HG03571 (cell line): Measurements from ENCODE around the gene EDAR.

ENCODE experiments used
- ATAC-seq: cut with Tn5 transposase; IDR thresholded peaks from one replicate; pipeline ENCODE4 v1.9.1; 2021; ENCODE audit not compliant: unreplicated experiment

The EDAR gene

DNA sequence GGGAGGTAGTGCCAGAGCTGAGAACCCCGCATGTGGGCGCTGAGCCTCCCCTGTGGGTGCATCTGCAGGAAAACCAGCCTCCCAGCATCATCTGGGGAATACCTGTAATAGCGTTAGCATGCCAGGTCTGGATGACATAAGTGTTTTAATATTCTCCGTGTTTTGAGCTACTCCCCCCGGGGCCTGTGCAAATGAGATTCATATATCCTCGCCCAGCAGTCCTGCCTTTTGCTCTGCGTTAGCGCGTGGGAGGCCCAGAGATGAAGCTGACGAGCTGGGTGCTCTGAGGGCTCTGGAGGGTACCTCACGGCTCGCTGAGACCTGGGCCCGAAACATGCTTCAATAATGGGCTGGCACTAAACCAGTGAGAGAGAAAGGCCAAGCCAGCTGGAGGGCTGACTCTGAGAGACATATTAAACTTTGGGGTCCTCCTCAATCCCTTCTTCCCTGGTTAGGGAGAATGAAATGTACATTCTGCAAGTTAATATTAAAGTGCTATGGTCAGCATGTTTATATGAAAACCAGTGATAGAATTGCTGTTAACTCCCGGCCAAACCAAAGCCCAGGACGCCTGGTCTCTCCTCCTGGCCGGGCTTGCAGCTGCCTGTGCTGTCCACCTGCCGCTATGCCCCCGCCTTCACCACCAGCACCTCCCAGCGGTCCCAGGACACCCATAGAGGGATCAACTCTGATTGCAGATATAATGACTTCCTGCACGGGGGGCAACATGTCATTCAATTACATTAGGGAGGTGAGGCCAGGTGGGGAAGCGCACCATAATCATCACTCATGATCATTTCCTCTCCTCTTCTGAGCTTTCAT lies 77.0 kb downstream of the EDAR start:
- no peak for ATAC-seq

DNA sequence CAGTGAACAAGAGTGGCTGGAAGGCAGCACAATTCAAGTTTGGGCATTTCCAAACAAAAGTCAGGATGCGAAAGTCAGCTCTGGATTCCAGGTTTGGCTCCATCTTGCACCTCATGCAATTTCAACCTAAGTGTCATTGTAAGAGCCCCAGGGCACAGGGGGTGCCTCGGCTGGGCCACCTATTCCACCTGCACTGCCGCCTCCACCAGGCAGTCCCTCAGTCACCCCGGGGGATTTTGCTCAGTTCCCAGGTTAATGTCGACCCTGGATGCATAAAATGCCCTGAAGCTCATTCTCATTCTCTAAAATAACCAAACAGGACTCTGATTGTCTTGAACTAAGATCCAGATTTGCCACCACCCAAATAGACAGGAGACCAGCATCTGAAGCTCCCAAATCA lies 77.6 kb downstream of the EDAR start:
- ATAC-seq, result no peak

DNA sequence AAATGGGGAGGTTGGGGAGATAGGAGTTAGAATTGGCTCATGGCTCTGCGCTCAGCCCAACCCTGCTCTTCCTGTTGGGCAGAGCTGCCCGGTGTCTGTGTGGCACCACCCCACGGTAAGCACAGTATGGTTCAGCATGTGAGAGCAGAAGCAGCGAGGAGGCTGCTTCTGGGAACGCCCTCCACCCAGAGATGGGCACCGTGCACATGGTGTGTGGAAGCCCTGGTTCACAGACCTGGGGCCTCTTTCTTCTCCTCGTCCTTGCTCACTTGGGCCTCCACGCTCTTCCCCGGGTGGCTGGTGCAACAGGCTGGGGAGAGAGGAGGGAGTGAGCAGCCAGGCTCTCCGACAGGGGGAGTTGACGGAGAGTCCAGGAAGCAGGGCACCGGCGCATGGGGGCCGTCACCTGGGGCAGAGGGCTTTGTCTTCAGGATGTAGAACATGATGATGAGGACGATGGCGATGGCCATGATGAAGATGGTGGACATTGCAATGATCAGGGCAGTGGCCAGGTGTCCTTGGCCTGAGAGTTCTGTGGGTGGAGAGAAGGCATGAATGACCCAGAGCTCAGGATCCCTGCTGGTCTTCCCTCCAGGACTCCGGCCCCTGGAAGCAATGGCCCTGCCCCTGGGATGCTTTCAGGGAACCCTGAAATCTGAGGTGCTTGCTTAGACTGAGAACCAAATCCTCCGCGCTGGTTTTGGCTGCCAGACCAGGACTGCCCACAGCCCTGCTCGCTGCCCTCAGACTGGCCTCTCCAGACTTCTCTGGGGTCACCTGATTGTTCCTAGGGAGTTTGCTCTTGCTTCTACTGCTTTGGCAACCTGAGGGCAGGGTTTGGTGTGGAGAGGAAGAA lies 78.3 kb downstream of the EDAR start:
- ATAC-seq, result no peak

DNA sequence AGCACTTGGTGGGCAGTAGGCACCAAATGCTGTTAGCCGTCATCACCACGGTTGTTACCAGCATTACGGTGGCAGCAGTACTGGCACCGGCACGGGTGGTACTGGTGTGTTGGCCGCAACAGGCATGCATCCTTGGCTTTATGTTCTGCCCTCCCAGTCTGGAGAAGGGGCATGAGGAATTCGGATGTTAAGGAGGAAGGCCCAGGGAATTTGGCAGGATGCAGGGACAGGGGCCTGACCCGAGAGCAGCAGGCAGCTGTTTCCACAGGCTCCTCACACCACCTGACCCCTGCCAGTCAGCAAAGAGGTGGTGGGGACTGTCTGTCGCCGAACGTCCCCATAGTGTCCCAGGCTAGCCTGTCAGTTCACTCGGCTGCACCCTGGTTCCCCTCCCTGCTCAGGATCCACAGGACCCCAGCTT lies 79.0 kb downstream of the EDAR start:
- ATAC-seq, result no peak

DNA sequence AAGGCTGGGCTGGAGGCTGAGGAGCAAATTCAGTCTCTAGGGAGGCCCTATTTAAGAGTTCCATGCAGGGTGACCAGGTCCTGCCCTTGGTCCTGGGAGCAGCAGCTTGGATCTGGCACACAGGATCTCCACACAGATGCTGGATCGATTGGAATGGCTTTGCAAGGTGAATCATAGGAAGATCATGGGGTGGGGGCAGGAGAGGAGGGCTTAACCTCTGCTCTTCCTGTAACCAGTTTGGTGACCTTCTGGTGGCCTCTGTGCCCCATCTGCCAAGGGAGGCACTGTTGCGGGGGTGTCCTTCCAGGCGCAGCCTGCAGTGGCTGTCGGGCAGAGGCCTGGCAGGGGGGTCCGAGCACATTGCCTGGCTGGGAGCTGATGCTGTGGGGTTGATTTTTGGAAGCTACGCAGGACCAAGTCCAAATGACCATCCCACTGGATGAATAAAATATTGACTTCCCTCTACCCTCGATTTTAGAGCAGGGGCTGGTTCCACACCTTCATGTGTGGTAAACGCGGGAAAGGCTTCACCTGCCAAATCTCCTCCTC lies 79.7 kb downstream of the EDAR start:
- no peak for ATAC-seq

DNA sequence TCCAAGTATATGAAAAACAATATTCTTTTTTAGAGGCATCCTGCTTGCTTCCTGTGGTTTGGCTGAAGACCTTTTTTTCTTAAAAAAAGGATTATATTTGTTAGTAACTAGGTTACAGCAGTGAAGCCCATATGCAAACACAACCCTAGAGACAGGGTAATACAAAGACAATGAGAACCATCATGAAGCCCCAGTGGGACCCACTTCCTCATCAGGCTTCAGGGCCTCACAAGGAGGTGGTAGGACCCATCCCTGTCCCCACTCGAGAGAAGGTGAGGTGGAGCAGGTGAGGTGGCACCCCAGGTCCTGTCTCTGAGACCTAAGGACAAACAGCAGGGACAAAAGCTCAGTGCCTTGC lies 80.3 kb downstream of the EDAR start:
- ATAC-seq, result no peak

DNA sequence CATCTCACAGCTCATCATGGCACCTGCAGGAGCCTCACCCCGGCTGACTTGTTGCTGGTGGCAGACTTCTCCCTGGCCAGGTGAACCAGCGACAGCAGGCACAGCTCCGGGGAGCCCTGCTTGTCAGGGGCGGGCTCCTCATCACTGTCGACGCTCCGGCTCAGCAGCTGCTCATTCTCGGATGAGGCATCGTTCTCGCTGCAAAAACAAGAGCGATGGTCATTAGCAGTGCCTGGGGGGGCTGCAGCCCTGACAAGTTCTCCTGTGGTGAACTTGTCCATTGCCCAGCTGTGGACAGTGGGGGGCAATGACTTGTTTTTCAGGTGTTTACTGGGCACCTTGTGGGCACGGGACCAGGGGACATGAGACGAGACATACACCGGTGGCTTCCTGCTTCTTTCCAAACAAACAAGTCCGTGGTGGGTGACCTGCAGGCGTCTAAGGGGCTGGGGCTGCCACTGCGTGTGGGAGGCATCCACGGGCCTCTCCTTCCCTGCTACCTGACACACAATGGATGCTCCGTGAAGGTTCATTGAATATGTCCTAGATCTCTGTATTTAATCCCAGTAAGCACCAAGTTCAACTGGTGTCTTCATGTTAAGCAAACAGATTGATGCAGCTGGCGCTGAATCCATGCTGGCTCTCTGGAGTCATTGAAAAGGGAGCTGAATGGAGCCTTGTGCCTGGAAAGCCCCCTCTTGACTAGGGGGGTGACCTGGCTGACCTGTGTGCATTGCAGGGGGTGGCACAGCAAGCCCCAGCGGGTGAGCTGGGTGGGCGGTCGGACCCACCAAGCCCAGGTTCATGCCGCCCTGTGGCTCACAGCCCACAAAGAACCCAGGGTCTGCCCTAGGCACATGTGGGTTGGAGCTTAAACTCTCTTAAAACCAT lies 81.0 kb downstream of the EDAR start:
- no peak for ATAC-seq

DNA sequence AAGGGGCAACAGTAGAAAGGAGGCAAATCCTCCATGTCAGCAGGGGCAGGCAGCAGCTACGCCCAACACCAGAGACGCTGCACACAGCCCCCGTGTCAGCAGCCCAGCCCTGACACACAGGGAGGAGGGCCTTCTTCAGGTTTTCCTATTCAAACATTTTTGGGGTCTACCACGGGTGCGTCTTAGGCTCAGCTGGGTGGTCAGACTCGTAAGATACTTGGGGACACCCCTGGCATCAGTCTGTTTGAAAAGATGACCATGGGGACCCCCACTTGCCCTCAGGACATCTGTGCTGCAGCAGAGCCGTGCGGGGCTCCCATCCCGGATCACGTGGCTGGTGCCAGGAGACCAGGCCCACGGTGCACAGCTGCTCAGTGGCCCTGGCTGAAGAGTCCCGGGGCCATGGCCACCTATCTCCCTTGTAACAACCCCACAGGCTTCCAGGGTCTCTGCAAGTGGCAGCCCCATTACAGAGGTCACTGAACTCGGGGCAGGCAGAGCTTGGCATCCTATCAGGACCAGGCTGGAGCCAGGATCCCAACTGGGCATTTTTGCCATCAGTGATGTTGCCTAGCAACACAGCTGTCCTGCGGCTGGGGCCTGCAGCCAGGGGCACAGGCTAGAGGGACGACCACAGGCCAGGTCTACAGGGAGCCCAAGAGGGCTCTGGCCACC lies 82.5 kb downstream of the EDAR start:
- ATAC-seq, result no peak

DNA sequence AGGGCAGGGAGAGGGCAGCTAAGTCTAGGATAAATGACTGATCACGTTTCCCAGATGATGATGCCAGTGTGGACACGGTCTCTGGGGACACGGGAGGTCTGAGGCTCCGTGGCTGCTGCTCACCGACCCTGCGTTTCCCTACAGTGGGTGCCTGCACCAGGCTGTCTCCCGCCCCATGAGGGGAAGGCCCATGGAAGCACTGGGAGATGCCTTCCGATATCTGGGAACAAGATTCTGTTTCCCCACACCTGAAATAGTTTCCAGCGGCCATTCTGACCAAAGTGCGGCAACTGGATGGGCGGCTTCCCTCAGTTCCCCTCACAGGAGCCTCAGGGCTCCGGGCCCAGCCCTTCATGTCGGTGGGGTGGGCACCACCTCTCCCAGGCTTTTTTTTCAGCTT lies 83.1 kb downstream of the EDAR start:
- ATAC-seq, result no peak

DNA sequence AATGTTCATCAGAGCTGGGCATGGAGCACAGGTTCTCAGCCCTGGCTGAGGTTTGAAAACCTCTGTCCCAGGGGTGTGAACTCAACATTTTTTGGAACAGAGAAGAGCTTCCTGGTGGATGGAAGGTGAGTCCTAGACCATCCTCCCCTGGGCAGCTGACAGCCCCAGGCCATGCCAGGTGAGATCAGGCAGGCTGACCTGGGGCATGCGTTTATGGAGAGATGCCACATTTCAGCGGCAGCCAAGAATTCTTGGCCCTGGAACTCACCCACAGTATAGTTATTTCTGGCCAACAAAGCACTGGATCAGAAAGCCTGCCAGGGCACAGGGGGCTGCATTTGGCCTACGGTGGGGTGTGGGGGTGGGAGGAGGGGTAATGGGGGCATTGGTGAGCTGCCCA lies 83.8 kb downstream of the EDAR start:
- no peak for ATAC-seq

DNA sequence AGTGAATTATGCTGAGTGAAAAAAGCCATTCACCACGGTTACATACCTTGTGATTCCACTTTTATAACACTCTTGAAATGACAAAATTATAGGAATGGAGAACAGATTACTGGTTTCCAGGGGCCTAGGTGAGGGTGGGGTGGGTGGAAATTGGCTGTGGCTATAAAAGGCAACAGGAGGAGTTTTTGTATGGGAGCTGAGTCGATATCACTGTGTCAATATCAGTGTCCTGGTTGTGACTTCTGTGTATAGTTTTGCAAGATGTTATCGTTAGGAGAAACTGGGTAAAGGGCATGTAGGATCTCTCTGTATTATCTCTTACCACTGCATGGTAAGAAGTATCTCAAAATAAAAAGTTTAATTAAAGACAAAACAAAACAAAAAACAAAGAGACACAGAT lies 84.3 kb downstream of the EDAR start:
- no peak for ATAC-seq

DNA sequence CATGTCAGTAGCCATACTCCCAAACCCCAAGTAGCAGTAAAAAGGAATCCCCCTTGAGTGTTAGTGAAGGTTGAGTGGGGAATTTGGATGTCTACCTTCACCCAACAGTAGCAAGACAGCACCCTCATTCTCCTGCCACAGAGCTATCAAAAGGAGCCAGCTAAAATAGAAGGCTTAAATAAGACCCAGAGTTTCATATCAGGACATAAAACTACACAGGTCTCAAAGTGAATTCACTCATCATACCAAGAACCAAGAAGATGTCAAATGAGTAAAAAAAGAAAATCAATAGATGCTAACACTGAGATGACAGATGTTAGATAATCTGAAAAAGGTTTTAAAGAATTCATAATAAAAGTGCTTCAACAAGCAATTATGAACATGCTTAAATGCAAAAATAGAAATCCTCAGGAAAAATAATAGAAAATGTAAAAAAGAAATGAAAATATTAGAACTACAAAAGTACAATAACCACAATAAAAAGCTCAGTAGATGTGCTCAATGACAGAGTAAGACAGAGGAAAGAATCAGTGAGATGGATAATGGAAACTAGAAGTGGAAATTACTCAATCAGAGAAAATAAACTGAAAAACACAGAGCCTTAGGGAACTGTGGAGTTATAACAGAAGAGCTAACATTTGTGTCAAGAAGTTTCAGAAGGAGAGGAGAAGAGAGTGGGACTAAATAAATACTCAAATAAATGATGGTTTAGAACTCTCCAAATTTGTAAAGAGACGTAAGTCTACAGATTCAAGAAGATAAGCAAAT lies 90.5 kb downstream of the EDAR start:
- no peak for ATAC-seq

DNA sequence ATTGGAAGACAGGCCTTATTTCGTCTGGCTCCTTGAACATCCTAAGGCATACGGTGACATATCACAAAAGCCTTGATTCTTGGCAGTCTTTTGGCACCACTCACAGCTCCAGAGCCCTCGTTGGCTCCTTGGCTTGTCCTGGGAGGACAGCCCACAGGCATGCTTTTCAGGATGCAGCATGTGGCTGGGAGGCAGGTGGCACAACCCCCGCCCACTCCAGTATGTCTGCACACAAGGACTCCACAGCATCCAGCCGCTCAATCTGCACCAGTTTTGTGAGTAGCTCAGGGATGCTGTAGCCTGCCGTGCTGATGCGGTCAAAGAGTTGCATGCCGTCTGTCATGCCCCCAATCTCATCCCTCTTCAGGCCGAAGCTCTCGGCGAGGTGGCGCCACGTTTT lies 92.3 kb downstream of the EDAR start:
- ATAC-seq, result no peak

DNA sequence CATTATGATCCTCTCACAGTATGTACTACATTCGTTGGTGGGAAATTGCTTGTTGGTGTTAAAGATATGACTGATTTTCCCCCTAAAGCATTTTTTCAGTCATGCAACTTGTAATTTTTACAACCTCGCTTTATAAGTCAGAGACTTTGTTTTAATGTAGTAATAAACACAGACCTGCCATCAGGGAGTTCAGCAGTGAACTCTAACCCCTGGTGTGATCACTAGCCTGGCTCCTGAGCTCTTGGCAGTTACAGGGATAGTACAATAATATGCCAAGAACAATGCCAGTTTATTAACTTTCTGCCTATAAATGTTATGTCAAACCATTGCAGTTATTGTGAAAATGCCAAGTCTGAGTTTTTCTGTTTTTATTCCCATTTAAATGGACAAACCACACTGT lies 93.8 kb downstream of the EDAR start:
- no peak for ATAC-seq

DNA sequence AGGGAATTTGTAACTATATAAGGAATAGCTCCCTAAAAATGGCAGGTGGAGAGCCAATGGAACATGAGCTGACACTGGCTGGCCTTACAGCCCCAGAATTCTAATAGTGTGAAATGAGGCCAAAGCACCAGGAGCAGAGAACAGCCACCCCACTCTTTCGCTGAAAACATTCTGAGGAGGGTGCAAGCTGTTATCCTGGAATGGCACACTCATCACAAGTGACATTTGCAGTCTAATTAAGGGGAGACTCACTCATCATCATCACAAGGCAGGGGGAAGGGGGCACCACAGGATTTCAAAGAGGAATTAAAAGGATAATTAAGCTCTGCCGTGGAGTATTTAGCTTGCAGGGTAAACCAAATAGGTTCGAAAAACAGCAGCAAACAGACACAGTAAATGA lies 94.3 kb downstream of the EDAR start:
- ATAC-seq, result no peak

DNA sequence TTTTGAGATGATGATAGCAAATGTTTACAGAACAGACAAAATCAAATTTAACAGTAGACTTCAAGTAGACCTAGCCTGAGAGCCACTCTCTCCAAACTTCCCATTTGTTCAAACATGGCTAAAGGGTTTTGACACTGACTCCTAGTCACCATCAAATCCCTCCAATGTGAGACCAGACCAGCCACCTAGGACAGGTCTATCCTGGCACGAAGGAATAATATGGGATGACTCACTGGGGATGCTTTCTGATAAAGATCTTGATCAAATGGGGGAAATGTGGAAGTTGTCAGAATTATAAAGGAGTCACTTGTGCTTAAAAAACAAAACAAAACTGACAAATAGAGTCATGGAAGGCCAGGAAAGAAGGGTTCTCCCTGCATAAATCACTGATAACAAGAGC lies 95.7 kb downstream of the EDAR start:
- ATAC-seq, result no peak

DNA sequence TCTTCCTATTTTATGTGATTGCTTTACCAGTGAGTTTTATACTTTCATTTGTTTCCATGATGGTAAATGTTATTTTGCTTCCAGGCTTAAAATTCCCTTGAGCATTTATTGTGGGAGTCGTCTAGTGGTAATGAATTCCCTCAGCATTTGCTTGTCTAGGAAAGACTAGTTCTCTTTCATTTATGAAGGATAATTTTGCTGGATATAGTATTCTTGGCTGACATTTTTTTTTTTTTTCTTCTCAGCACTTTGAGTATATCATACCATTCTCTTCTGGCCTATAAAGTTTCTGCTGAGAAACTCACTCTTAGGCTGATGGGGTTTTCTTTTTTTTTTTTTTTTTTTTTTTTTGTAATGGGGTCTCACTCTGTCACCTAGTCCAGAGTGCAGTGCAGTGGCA lies 99.1 kb downstream of the EDAR start:
- no peak for ATAC-seq

DNA sequence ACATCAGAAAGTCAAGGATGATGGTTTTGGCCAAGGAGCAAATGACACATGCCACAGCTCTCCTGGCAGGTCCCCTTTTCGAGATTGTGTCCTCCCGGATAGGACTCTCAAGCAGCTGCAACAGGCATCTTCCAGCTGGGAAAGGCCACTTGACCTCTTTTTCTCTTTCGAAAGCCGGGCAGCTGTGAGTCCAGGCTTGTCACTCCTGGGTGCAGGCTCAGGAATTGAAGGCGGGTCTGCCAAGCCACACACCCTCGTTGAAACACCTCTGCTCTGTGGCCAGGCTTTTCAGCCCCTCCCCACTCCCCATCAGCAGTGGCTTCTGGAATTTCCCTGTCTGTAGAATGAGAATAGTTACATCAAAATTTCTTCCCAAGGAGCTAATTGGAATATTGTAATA lies 104.4 kb downstream of the EDAR start:
- ATAC-seq, result no peak

DNA sequence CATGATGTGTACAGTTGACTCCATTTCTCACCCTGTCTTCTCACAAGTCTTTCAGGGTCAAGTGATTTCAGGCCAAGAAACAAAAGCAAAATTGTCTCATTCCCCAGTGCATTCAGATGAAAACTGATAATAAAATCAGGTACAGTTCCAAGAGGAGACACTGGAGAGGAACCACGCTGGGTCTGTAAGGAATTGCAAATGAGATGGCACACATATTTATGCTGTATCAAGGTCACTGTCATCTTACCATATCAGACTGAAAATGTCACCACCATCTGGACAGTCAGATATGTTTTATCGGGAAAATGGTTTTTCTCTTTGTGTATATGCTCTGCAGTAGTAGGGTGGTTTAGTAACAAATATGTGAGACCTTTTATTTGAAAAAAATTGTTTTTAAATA lies 110.7 kb downstream of the EDAR start:
- no peak for ATAC-seq

DNA sequence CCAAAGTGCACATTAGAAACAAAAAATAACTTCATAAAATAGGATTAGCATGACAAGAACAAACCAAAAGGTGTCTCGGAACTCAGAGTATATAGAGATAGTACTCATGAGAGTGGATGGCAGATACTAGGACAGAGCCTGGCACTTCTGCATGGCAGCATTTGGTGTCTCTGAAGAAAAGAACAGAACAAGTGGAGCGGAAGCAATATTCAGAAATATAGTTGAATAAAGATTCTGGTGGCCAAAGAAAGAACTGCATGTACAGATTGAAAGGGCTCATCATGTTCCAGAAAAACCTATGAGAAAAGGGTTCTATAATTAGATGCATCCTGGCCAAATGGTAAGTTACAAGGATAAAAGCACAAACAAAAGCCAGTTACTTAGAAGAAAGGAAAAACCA lies 111.5 kb downstream of the EDAR start:
- ATAC-seq, result no peak
